H9 (cell line): Measurements from ENCODE around the gene CCDC71. TPM values are rescaled to one million over a fixed set of nuclear protein-coding genes. Genes with fewer than 3 reads are reported as not detected.

Source experiments
- DNase-seq: peaks from one replicate; pipeline ENCODE4 v3.0.0-alpha.2; 2017
- H2AFZ ChIP-seq: one replicate; pipeline ENCODE4 v1.6.1; 2013; ENCODE audit warnings: mild to moderate bottlenecking, low read length, control low read depth, moderate library complexity
- H2AK5ac ChIP-seq: 2 replicates; pipeline ENCODE4 v1.6.1; 2013; ENCODE audit warnings: low read length, control low read depth, mixed read lengths; ENCODE audit not compliant: insufficient read length
- H2BK120ac ChIP-seq: one replicate; pipeline ENCODE4 v1.6.1; 2013; ENCODE audit warnings: low read depth, mild to moderate bottlenecking, low read length, control low read depth, inconsistent platforms; ENCODE audit not compliant: poor library complexity, severe bottlenecking
- H2BK12ac ChIP-seq: 2 replicates; pipeline ENCODE4 v1.6.1; 2013; ENCODE audit warnings: low read length, control low read depth, mixed read lengths, low read depth; ENCODE audit not compliant: insufficient read length
- H2BK15ac ChIP-seq: 2 replicates; pipeline ENCODE4 v1.6.1; 2013; ENCODE audit warnings: low read depth, low read length, control low read depth
- H2BK20ac ChIP-seq: one replicate; pipeline ENCODE4 v1.6.1; 2013; ENCODE audit warnings: low read depth, mild to moderate bottlenecking, low read length, control low read depth, inconsistent platforms; ENCODE audit not compliant: poor library complexity, severe bottlenecking
- H2BK5ac ChIP-seq: 2 replicates; pipeline ENCODE4 v1.6.1; 2013; ENCODE audit warnings: low read length, control low read depth, mixed read lengths; ENCODE audit not compliant: insufficient read length
- H3K14ac ChIP-seq: 2 replicates; pipeline ENCODE4 v1.6.1; 2013; ENCODE audit warnings: low read length, control low read depth; ENCODE audit not compliant: insufficient read depth
- H3K18ac ChIP-seq: 2 replicates; pipeline ENCODE4 v1.6.1; 2013; ENCODE audit warnings: low read depth, mild to moderate bottlenecking, mixed read lengths, low read length, control low read depth; ENCODE audit not compliant: insufficient read length
- H3K23ac ChIP-seq: 2 replicates; pipeline ENCODE4 v1.6.1; 2013; ENCODE audit warnings: low read length, control low read depth, mixed read lengths, low read depth; ENCODE audit not compliant: insufficient read length
- H3K23me2 ChIP-seq: 2 replicates; pipeline ENCODE4 v1.6.1; 2013; ENCODE audit warnings: low read depth, mild to moderate bottlenecking, mixed read lengths, low read length, control low read depth; ENCODE audit not compliant: insufficient read length, poor library complexity, severe bottlenecking
- H3K27ac ChIP-seq: 2 replicates; pipeline ENCODE4 v1.5.1; 2013; ENCODE audit warnings: low read length, control low read depth, mixed read lengths, low read depth; ENCODE audit not compliant: insufficient read length
- H3K27me3 ChIP-seq: 2 replicates; pipeline ENCODE4 v1.6.1; 2013; ENCODE audit warnings: low read length, control low read depth, inconsistent platforms; ENCODE audit not compliant: insufficient read depth
- H3K4ac ChIP-seq: 2 replicates; pipeline ENCODE4 v1.6.1; 2013; ENCODE audit warnings: low read depth, mild to moderate bottlenecking, control low read depth, inconsistent platforms, low read length, moderate library complexity
- H3K4me1 ChIP-seq: 2 replicates; pipeline ENCODE4 v1.6.1; 2013; ENCODE audit warnings: low read length, control low read depth, inconsistent platforms; ENCODE audit not compliant: insufficient read depth
- H3K4me2 ChIP-seq: 2 replicates; pipeline ENCODE4 v1.6.1; 2013; ENCODE audit warnings: low read length, control low read depth, mixed read lengths; ENCODE audit not compliant: insufficient read length, insufficient read depth
- H3K56ac ChIP-seq: 2 replicates; pipeline ENCODE4 v1.6.1; 2013; ENCODE audit warnings: low read depth, mild to moderate bottlenecking, mixed read lengths, low read length, control low read depth; ENCODE audit not compliant: insufficient read length
- H3K79me1 ChIP-seq: 2 replicates; pipeline ENCODE4 v1.6.1; 2013; ENCODE audit warnings: low read depth, mild to moderate bottlenecking, moderate library complexity, low read length, control low read depth, inconsistent platforms; ENCODE audit not compliant: insufficient read depth, poor library complexity, severe bottlenecking
- H3K79me2 ChIP-seq: 2 replicates; pipeline ENCODE4 v1.6.1; 2013; ENCODE audit warnings: low read length, control low read depth, inconsistent platforms; ENCODE audit not compliant: insufficient read depth
- H3K9ac ChIP-seq: 2 replicates; pipeline ENCODE4 v1.6.1; 2013; ENCODE audit warnings: low read length, control low read depth, mixed read lengths; ENCODE audit not compliant: insufficient read length; ENCODE audit errors: extremely low read depth
- H3K9me3 ChIP-seq: one replicate; pipeline ENCODE4 v1.6.1; 2013; ENCODE audit warnings: low read depth, low read length, inconsistent platforms; ENCODE audit not compliant: control insufficient read depth
- H3T11ph ChIP-seq: one replicate; pipeline ENCODE4 v1.6.1; 2013; ENCODE audit warnings: mild to moderate bottlenecking, low read length, control low read depth, inconsistent platforms
- H4K20me1 ChIP-seq: one replicate; pipeline ENCODE4 v1.6.1; 2013; ENCODE audit not compliant: control insufficient read depth, insufficient read length, insufficient read depth
- H4K5ac ChIP-seq: 2 replicates; pipeline ENCODE4 v1.6.1; 2013; ENCODE audit warnings: low read depth, mild to moderate bottlenecking, mixed read lengths, low read length, control low read depth; ENCODE audit not compliant: insufficient read length
- H4K8ac ChIP-seq: replicated peaks from 2 replicates; pipeline ENCODE4 v1.6.1; 2013; ENCODE audit warnings: low read length, control low read depth, mixed read lengths, low read depth; ENCODE audit not compliant: insufficient read length
- H4K91ac ChIP-seq: 2 replicates; pipeline ENCODE4 v1.6.1; 2013; ENCODE audit warnings: low read depth, mild to moderate bottlenecking, moderate library complexity, mixed read lengths, low read length, control low read depth; ENCODE audit not compliant: insufficient read length
- H3K27ac Mint-ChIP-seq, 3 experiments: 2 replicates in 2 of 3; 3 replicates in 1 of 3; pipeline ENCODE4 v1.8.0; 2020 to 2021; ENCODE audit warnings: mixed read lengths in 3 of 3, mild to moderate bottlenecking in 1 of 3, moderate library complexity in 1 of 3
- H3K27me3 Mint-ChIP-seq: 2 replicates; pipeline ENCODE4 v1.8.0; 2021; ENCODE audit warnings: low read depth, mild to moderate bottlenecking, moderate library complexity, mixed read lengths
- H3K36me3 Mint-ChIP-seq, 3 experiments: 2 replicates in 2 of 3; 3 replicates in 1 of 3; pipeline ENCODE4 v1.8.0; 2020 to 2021; ENCODE audit warnings: low read depth in 3 of 3, mixed read lengths in 3 of 3; ENCODE audit not compliant: insufficient read depth in 1 of 3
- H3K4me1 Mint-ChIP-seq, 2 experiments: 2 replicates each; pipeline ENCODE4 v1.8.0; 2020; ENCODE audit warnings: mixed read lengths in 2 of 2
- H3K4me3 Mint-ChIP-seq, 2 experiments: 2 replicates in 1 of 2; 3 replicates in 1 of 2; pipeline ENCODE4 v1.8.0; 2020 to 2021; ENCODE audit warnings: mild to moderate bottlenecking in 2 of 2, mixed read lengths in 2 of 2, moderate library complexity in 1 of 2
- H3K9me3 Mint-ChIP-seq, 2 experiments: 2 replicates in 1 of 2; 3 replicates in 1 of 2; pipeline ENCODE4 v1.8.0; 2020; ENCODE audit warnings: mild to moderate bottlenecking in 2 of 2, mixed read lengths in 2 of 2, moderate library complexity in 1 of 2
- WGBS: extraction: QIAGEN DNeasy Blood & Tissue Kit; methylation state at CpG from one replicate; pipeline ENCODE4 v1.1.7; 2013; ENCODE audit warnings: missing lambda C conversion rate, low lambda C conversion rate, mixed read lengths; ENCODE audit not compliant: insufficient read length; ENCODE audit errors: extremely low coverage; 5-methylcytosine and 5-hydroxymethylcytosine counted together
- total RNA-seq: library from RNA; stranded (reverse); gene quantifications from 2 replicates; pipeline ENCODE4 v1.2.1, GENCODE V29; 2021
- TF ChIP-seq, protein P1 (sequence below): fragments of 200-600 bp; sonication (generic); conservative IDR thresholded peaks from 3 replicates; pipeline ENCODE4 v1.8.0; 2021; ENCODE audit warnings: antibody characterized with exemption, mild to moderate bottlenecking

CCDC71 gene
- total RNA-seq, 1 experiment from 2014 or later, result 27.6 TPM

DNA sequence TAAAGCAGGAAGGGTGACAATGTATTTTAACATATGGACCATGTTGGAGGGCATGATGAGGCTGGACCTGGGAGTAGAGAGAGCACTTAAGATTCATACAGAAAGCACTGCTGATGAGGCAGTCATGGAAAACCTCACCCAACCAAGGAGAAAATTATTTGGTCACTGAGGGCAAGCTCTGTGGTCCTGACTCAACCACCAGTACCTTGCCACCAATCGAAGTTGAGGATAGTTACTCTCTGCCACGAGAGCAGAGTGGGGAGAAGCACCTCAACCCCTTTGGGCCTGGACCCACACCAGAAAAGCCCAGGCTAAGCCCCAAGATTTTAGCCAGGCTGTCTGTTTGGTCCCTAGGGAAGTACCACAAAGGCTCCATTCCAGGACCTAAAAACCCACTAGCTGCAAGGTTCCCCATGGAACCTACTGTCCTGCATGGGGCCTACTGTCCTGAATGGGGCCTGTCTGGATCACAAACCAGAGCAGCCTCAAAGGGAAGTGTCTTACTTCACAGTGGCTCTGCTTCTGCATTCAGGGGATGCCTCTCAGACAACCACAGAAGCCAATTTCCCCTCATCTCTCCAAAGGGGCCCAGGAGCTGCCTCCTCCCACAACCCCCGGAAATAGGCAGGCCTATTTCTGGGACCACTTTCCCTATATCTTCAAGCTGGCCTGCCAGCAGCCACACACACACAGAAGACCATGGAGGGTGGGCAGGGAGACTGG, 4.2 kb downstream of the CCDC71 start:
- H4K8ac ChIP-seq, result no peak overlapping the region
- no peaks in the 10 kb centered on the region for H3K9me3 ChIP-seq
- TF ChIP-seq, protein P1, sequence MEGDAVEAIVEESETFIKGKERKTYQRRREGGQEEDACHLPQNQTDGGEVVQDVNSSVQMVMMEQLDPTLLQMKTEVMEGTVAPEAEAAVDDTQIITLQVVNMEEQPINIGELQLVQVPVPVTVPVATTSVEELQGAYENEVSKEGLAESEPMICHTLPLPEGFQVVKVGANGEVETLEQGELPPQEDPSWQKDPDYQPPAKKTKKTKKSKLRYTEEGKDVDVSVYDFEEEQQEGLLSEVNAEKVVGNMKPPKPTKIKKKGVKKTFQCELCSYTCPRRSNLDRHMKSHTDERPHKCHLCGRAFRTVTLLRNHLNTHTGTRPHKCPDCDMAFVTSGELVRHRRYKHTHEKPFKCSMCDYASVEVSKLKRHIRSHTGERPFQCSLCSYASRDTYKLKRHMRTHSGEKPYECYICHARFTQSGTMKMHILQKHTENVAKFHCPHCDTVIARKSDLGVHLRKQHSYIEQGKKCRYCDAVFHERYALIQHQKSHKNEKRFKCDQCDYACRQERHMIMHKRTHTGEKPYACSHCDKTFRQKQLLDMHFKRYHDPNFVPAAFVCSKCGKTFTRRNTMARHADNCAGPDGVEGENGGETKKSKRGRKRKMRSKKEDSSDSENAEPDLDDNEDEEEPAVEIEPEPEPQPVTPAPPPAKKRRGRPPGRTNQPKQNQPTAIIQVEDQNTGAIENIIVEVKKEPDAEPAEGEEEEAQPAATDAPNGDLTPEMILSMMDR, result no peak
- no peaks in the 10 kb centered on the region for H3K79me1 ChIP-seq
- no peak overlapping the region for H3K56ac ChIP-seq
- H3K4ac ChIP-seq, result no peak overlapping the region
- no CpG with 5 or more reads among the region's 3 CpGs for WGBS
- H3K36me3 Mint-ChIP-seq, result peaks cover 15 to 22% (median 16%) of the 10 kb centered on the region in 3 experiments
- H3K9me3 Mint-ChIP-seq, result no peaks in the 10 kb centered on the region
- H3K4me2 ChIP-seq, result no peak overlapping the region
- H4K91ac ChIP-seq, result no peak overlapping the region
- H3K27ac ChIP-seq, result no peak overlapping the region
- no peak overlapping the region for H2BK12ac ChIP-seq
- no peaks in the 10 kb centered on the region for H3K27me3 ChIP-seq
- no peak overlapping the region for H2BK20ac ChIP-seq
- H2AFZ ChIP-seq, result no peak overlapping the region
- H4K20me1 ChIP-seq, result no peaks in the 10 kb centered on the region
- no peak overlapping the region for H2BK15ac ChIP-seq
- H3T11ph ChIP-seq, result no peak overlapping the region
- H3K23ac ChIP-seq, result no peak overlapping the region
- peaks cover 1% of the 10 kb centered on the region; the same call in 1 of the 2 replicates for H3K27me3 Mint-ChIP-seq
- no peak overlapping the region for H2AK5ac ChIP-seq
- no peak overlapping the region for H3K27ac Mint-ChIP-seq
- no peak overlapping the region for H3K4me3 Mint-ChIP-seq
- no peak overlapping the region for H2BK5ac ChIP-seq
- no peak overlapping the region for H3K18ac ChIP-seq
- no peak overlapping the region for H2BK120ac ChIP-seq
- no peak overlapping the region for H3K14ac ChIP-seq
- DNase-seq, result no peak
- no peak overlapping the region for H3K9ac ChIP-seq
- no peak overlapping the region for H4K5ac ChIP-seq
- peaks cover 15% of the 10 kb centered on the region for H3K23me2 ChIP-seq
- H3K4me1 Mint-ChIP-seq, result peaks cover 16 to 22% of the 10 kb centered on the region in 2 experiments
- H3K4me1 ChIP-seq, result peaks cover 4% of the 10 kb centered on the region; the same call in 1 of the 2 replicates
- no peaks in the 10 kb centered on the region; the same call in 1 of the 2 replicates for H3K79me2 ChIP-seq
